ENCODE measurements around the gene TRMT2A.

TRMT2A gene

DNA sequence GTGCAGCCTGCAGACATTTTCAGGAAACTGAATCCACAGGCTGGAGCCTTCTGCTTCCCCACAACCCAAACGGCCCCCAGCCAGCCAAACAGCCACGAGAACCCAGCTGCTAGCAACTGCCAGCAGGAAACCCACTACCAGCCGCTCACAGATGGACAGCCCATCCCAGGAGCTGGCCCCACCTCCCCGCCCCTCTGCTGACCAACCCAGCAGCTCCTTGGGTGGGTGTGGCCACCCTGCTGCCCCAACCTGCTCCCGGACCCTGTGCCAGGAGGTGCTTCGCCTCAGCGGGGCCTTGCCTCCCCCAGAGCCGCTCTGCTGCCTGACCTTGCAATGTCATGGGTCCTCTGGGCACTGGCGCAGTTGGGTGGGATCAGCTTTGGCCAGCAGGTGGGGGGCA is 42.0 kb upstream of the TRMT2A start:
- no peak for DNase-seq (ENCODE audit: low read depth)
- H3K4me3 ChIP-seq (ENCODE audit: low read depth, low read length) = no peak overlapping the region
- TF ChIP-seq, protein P1, sequence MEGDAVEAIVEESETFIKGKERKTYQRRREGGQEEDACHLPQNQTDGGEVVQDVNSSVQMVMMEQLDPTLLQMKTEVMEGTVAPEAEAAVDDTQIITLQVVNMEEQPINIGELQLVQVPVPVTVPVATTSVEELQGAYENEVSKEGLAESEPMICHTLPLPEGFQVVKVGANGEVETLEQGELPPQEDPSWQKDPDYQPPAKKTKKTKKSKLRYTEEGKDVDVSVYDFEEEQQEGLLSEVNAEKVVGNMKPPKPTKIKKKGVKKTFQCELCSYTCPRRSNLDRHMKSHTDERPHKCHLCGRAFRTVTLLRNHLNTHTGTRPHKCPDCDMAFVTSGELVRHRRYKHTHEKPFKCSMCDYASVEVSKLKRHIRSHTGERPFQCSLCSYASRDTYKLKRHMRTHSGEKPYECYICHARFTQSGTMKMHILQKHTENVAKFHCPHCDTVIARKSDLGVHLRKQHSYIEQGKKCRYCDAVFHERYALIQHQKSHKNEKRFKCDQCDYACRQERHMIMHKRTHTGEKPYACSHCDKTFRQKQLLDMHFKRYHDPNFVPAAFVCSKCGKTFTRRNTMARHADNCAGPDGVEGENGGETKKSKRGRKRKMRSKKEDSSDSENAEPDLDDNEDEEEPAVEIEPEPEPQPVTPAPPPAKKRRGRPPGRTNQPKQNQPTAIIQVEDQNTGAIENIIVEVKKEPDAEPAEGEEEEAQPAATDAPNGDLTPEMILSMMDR (IDR thresholded peaks at IDR 0.05; ENCODE audit: control insufficient read depth, extremely low read depth, insufficient read depth) = no peak

DNA sequence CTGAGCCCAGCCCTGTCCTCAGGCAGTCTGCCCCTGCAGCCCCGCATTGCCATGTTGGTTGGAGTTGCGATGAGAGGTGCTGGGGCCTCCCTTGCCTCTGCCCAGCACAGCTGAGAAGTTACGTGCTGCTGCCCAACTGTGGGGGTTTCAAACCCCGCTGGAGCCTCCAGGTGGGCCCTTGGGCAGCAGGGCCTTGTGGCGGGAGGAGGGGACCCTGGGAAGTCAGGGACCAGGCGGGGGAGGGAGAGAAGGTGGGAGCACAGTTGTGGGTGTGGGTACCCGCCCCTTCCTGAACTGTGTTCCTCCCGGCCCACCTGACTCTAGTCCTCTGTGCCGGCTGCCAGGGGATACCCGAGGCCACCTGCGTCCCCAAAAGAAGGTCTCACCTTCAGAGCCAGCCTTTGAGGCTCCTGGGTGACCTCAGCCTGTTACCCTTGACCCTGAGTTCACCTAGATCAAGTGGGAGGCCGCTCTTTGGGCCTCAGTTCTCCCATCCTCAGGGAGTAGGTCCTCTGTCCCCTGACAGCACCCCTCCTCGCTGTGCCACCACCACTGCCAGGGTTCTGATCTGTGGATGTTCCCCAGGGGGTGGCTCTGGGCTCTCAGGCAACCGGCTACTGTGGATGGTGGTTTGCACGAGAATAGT is 41.5 kb upstream of the TRMT2A start:
- no peak overlapping the region for H3K4me3 ChIP-seq (ENCODE audit: low read depth, low read length)
- TF ChIP-seq, protein P1 (IDR thresholded peaks at IDR 0.05; ENCODE audit: control insufficient read depth, extremely low read depth, insufficient read depth) = no peak
- no peak for DNase-seq (ENCODE audit: low read depth)

DNA sequence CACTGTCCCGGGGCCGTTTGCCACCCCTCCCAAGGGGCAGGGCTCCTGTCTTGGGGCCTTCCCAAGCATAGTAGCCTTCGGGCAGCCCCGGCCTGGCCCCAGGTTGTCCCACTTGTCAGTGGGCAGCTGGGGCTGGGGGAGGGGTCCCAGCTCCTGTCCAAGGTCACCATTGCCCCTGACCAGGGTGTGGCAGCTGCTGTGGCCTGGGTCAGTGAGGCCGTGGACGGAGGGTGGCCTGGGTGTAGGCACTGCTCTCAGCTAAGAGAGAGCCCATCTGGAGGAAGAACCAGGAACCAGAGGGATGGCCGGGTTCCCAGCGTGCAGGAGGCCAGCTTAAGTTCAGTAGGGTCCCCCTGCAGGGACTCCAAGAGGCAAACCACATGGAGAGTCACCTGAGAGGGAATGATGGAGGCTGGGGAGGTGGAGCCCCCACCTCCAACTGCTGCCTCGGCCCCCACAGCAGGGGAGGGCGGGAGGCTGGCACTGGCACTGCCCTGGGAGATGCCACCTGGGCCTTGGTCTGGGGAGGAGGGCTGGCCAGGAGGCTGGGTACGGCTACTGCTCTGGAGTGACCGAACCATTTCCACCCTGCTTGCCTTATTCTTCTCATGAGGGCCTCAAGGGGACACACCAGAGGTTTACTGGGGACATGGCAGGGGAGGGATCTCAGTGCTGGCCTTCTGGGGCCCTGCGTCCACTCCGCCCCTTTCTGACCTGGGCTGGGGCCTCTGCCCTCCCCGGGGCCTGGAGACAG is 40.6 kb upstream of the TRMT2A start:
- H3K4me3 ChIP-seq (ENCODE audit: low read depth, low read length) = no peak overlapping the region
- TF ChIP-seq, protein P1 (IDR thresholded peaks at IDR 0.05; ENCODE audit: control insufficient read depth, extremely low read depth, insufficient read depth) = no peak
- DNase-seq (ENCODE audit: low read depth) = no peak

DNA sequence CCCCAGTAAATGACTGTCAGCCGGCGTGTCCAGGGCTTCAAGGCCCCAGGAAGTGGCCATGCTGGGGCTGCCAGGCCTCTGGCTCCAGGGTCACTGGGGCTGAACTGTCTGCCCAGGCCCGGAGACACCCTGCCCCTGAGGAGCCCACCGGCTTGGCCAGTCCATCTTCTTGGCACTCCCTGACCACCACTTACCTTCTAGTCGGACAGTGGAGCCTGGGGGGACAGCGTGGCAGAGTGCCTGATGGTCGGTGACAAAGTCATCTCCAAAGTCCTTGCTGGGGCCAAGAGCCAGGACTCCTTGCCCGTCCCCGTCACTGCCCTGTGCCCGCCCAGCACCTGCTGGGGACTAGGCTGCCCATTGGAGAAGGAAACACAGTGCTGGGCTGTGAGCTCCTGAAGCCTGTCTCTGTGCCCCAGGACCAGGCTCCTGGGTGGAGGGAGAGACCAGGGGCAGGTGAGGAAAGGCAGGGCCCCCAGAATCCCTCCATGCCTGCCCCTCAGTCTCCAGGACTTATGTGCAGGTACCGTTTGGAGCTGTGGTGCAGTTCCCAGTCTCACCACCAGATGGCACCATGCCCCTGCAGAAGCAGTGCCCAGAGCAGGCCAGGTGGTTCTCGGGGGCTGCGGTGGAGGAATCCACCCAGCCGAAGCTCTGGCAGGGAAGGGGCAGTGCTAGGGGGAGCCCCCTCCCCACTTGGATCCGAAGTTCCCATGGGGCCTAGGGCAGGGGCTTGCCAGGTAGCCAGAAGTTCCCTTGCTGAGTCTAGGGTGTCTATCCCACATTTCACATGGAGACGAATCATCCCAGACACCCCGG is 39.8 kb upstream of the TRMT2A start:
- peak; percentile 27 for DNase-seq (ENCODE audit: low read depth)
- TF ChIP-seq, protein P1 (IDR thresholded peaks at IDR 0.05; ENCODE audit: control insufficient read depth, extremely low read depth, insufficient read depth) = peak; percentile 97
- no peak overlapping the region for H3K4me3 ChIP-seq (ENCODE audit: low read depth, low read length)

DNA sequence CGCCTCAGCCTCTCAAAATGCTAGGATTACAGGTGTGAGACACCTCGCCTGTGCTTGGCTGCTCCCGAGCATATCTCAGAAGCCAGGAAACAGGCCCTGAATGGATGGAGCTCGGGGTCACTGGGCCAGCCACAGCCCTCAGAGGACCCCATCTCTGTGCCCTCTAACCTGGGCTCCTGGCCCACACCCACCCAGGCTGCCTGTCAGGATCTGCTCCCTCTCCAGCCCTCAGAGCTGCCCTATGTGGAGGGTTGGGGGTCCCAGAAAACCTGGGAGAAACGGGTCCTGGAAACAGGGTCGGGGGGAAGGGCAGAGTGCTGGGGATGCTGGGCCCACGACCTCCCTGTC is 39.0 kb upstream of the TRMT2A start:
- no peak for DNase-seq (ENCODE audit: low read depth)
- TF ChIP-seq, protein P1 (IDR thresholded peaks at IDR 0.05; ENCODE audit: control insufficient read depth, extremely low read depth, insufficient read depth) = no peak
- no peak overlapping the region for H3K4me3 ChIP-seq (ENCODE audit: low read depth, low read length)

DNA sequence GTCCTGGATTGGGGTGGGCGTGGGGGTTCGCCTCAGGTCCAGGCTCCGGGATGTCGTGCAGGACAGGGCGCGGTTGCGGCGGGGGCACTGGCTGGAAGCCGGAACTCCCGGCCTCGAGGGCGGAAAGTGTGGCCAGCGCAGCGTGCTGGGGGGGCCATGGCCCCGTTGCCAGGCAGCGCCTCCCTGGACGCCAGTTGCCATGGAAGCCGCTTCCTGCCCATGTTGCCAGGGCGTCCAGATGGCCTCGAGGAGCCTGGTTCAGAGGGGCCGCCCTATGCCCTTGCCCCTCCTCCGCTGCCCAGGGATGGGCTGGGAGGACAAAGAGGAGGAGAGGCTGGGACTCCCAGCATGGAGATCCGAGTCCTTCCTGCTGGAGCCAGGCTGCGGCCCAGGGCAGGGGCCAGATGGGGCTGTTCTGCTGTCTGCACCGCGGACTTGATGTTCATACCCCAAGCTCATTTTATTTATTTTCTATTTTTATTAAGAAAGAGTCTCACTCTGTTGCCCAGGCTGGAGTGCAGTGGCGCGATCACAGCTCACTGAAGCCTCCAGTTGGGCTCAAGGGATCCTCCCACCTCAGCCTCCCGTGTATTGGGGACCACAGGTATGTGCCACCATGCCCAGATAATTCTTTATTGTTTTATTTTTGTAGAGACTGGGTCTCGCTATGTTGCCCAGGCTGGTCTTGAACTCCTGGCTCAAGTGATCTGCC is 38.5 kb upstream of the TRMT2A start:
- no peak for DNase-seq (ENCODE audit: low read depth)
- TF ChIP-seq, protein P1 (IDR thresholded peaks at IDR 0.05; ENCODE audit: control insufficient read depth, extremely low read depth, insufficient read depth) = no peak
- no peak overlapping the region for H3K4me3 ChIP-seq (ENCODE audit: low read depth, low read length)

All from LNCaP clone FGC (cell line).